MM.1S (cell line): ENCODE measurements around the gene GAREM2.

Source experiments
- DNase-seq: peaks from one replicate; pipeline ENCODE4 v3.0.0-alpha.2; 2015
- H2AFZ ChIP-seq: fragments of 300-600 bp; sonication (generic); 2 replicates; pipeline ENCODE4 v1.6.0; 2016; ENCODE audit warnings: antibody characterized with exemption, low read length
- H3F3A ChIP-seq: fragments of 300-600 bp; sonication (generic); 2 replicates; pipeline ENCODE4 v1.6.1; 2016; ENCODE audit warnings: mild to moderate bottlenecking, antibody characterized with exemption, low read length, moderate library complexity, mixed read lengths; ENCODE audit not compliant: insufficient read depth
- H3K27ac ChIP-seq: fragments of 300-600 bp; sonication (generic); 2 replicates; pipeline ENCODE4 v1.5.1; 2016; ENCODE audit warnings: mild to moderate bottlenecking, low read length
- H3K27me3 ChIP-seq: fragments of 300-600 bp; sonication (generic); replicated peaks from 2 replicates; pipeline ENCODE4 v1.6.0; 2016; ENCODE audit warnings: low read length; ENCODE audit not compliant: insufficient read depth
- H3K36me3 ChIP-seq: fragments of 300-600 bp; sonication (generic); replicated peaks from 2 replicates; pipeline ENCODE4 v1.6.1; 2016; ENCODE audit warnings: mild to moderate bottlenecking, low read length, mixed read lengths; ENCODE audit not compliant: insufficient read depth
- H3K4me1 ChIP-seq: fragments of 300-600 bp; sonication (generic); 2 replicates; pipeline ENCODE4 v1.6.1; 2016; ENCODE audit warnings: low read length, mixed read lengths
- H3K4me2 ChIP-seq: fragments of 300-600 bp; sonication (generic); 2 replicates; pipeline ENCODE4 v1.6.0; 2016; ENCODE audit warnings: low read depth, low read length
- H3K4me3 ChIP-seq: fragments of 300-600 bp; sonication (generic); 2 replicates; pipeline ENCODE4 v1.5.1; 2016; ENCODE audit warnings: low read length, mixed read lengths
- H3K79me2 ChIP-seq: fragments of 300-600 bp; sonication (generic); 2 replicates; pipeline ENCODE4 v1.6.1; 2016; ENCODE audit warnings: mixed run types, low read length, mixed read lengths
- H3K9ac ChIP-seq: fragments of 300-600 bp; sonication (generic); 2 replicates; pipeline ENCODE4 v1.6.1; 2016; ENCODE audit warnings: low read length, mixed read lengths
- H3K9me2 ChIP-seq: fragments of 300-600 bp; sonication (generic); replicated peaks from 2 replicates; pipeline ENCODE4 v1.6.1; 2016; ENCODE audit warnings: mild to moderate bottlenecking, low read length, mixed read lengths; ENCODE audit not compliant: insufficient read depth
- H3K9me3 ChIP-seq: fragments of 300-600 bp; sonication (generic); replicated peaks from 2 replicates; pipeline ENCODE4 v1.6.1; 2016; ENCODE audit warnings: mild to moderate bottlenecking, low read length, mixed read lengths; ENCODE audit not compliant: insufficient read depth
- H4K20me1 ChIP-seq: fragments of 300-600 bp; sonication (generic); 2 replicates; pipeline ENCODE4 v1.6.1; 2016; ENCODE audit warnings: mild to moderate bottlenecking, low read length, moderate library complexity, mixed read lengths; ENCODE audit not compliant: insufficient read depth
- CTCF ChIP-seq: fragments of 300-600 bp; sonication (generic); IDR thresholded peaks from 2 replicates; pipeline ENCODE4 v1.5.1; 2016; ENCODE audit warnings: antibody characterized with exemption, low read length, mixed read lengths
- EZH2 ChIP-seq: fragments of 300-600 bp; sonication (generic); optimal IDR thresholded peaks from 2 replicates; pipeline ENCODE3; 2017; ENCODE audit warnings: low read depth, mild to moderate bottlenecking, antibody characterized with exemption, low read length, mixed read lengths
- EZH2phosphoT487 ChIP-seq: fragments of 300-600 bp; sonication (generic); IDR thresholded peaks from 2 replicates; pipeline ENCODE4 v1.6.1; 2018; ENCODE audit warnings: antibody characterized with exemption, low read length

GAREM2 gene

GRCh38 chr2:26217720-26218119, 44.8 kb downstream of the GAREM2 start:
- no peak overlapping the region for H3K4me2 ChIP-seq
- H3K4me3 ChIP-seq: no peak overlapping the region
- no peaks in the 10 kb centered on the region for H3K9me3 ChIP-seq
- no peak for TF ChIP-seq EZH2phosphoT487
- TF ChIP-seq CTCF: no peak
- TF ChIP-seq EZH2: no peak
- H3K4me1 ChIP-seq: no peaks in the 10 kb centered on the region
- H3K9me2 ChIP-seq: no peaks in the 10 kb centered on the region
- no peaks in the 10 kb centered on the region for H3F3A ChIP-seq
- no peak overlapping the region for H3K9ac ChIP-seq
- H4K20me1 ChIP-seq: no peaks in the 10 kb centered on the region
- no peaks in the 10 kb centered on the region for H3K27me3 ChIP-seq
- no peaks in the 10 kb centered on the region; the same call in 1 of the 2 replicates for H3K36me3 ChIP-seq
- H3K27ac ChIP-seq: no peak overlapping the region
- no peak for DNase-seq
- no peak overlapping the region for H2AFZ ChIP-seq
- no peaks in the 10 kb centered on the region for H3K79me2 ChIP-seq

- no peak overlapping the region for H3K27ac ChIP-seq
- DNase-seq: no peak
- no peaks in the 10 kb centered on the region for H3K27me3 ChIP-seq
- H3K4me3 ChIP-seq: no peak overlapping the region
- H3K9me2 ChIP-seq: no peaks in the 10 kb centered on the region
- no peaks in the 10 kb centered on the region; the same call in 1 of the 2 replicates for H3K36me3 ChIP-seq
- TF ChIP-seq EZH2phosphoT487 (no peak), EZH2 (no peak), CTCF (no peak)
- no peaks in the 10 kb centered on the region for H3K9me3 ChIP-seq
- no peak overlapping the region for H2AFZ ChIP-seq
- peaks cover 3% of the 10 kb centered on the region; the same call in 1 of the 2 replicates for H3K79me2 ChIP-seq
- no peak overlapping the region for H3K4me2 ChIP-seq
- H3F3A ChIP-seq: no peaks in the 10 kb centered on the region
- H4K20me1 ChIP-seq: no peaks in the 10 kb centered on the region
- no peaks in the 10 kb centered on the region for H3K4me1 ChIP-seq
- no peak overlapping the region for H3K9ac ChIP-seq
These were observed 50.1 kb downstream of the GAREM2 start for GRCh38 chr2:26223018-26223417.

GRCh38 chr2:26224095-26224494, 51.2 kb downstream of the GAREM2 start:
- H3K27me3 ChIP-seq: no peaks in the 10 kb centered on the region
- DNase-seq: no peak
- H3K4me3 ChIP-seq: no peak overlapping the region
- H2AFZ ChIP-seq: no peak overlapping the region
- H3F3A ChIP-seq: no peaks in the 10 kb centered on the region
- H3K9me2 ChIP-seq: no peaks in the 10 kb centered on the region
- H3K4me1 ChIP-seq: no peaks in the 10 kb centered on the region
- no peaks in the 10 kb centered on the region for H4K20me1 ChIP-seq
- H3K4me2 ChIP-seq: no peak overlapping the region
- H3K9ac ChIP-seq: no peak overlapping the region
- H3K36me3 ChIP-seq: peaks cover 3% of the 10 kb centered on the region
- H3K79me2 ChIP-seq: peaks cover 3% of the 10 kb centered on the region; the same call in 1 of the 2 replicates
- H3K9me3 ChIP-seq: no peaks in the 10 kb centered on the region
- no peak for TF ChIP-seq EZH2
- no peak for TF ChIP-seq CTCF
- no peak for TF ChIP-seq EZH2phosphoT487
- H3K27ac ChIP-seq: no peak overlapping the region
